Stimulated activated CD8-positive, alpha-beta memory T cell treated with anti-CD3 and anti-CD28 coated beads, Interleukin-15, amount 100 ng/mL, for 24 hours (primary cell): ENCODE results near the gene PHGDH.
"Not testable (repeated sequence)": the region's sequence is repeated elsewhere in the genome, so short reads cannot be mapped to it uniquely, and the experiment has no call there.

ENCODE experiments used
- DNase-seq: peaks from one replicate; pipeline ENCODE4 v3.0.0-alpha.2; 2020; ENCODE audit warnings: low read depth

PHGDH gene

DNA sequence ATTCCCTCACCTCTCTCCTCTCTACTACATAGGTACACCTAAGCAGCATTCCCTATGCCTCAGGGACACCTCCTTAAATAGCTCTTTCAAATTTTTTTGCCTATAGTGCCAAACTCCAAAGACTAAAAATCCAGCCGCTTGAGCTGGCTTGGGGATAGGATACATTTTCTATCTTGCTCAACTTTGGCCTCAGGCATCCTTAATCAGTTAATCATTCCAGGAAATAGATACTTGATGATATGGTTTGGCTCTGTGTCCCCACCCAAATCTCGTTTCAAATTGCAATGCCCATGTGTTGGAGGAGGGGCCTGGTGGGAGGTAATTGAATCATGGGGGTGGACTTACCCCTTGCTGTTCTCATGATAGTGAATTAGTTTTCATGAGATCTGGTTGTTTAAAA is 11.4 kb upstream of the PHGDH start:
- no peak for DNase-seq

DNA sequence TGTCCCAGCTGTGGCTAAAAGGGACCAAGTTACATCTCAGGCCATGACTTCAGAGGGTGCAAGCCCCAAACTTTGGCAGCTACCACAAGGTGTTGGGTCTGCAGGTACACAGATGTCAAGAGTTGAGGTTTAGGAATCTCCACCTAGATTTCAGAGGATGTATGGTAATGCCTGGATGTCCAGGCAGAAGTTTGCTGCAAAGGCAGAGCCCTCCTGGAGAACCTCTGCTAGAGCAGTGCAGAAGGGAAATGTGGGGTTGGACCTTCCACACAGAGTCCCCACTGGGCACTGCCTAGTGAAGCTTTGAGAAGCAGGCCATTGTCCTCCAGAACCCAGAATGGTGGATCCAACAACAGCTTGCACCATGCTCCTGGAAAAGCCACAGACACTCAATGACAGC is 10.1 kb upstream of the PHGDH start:
- no peak for DNase-seq

DNA sequence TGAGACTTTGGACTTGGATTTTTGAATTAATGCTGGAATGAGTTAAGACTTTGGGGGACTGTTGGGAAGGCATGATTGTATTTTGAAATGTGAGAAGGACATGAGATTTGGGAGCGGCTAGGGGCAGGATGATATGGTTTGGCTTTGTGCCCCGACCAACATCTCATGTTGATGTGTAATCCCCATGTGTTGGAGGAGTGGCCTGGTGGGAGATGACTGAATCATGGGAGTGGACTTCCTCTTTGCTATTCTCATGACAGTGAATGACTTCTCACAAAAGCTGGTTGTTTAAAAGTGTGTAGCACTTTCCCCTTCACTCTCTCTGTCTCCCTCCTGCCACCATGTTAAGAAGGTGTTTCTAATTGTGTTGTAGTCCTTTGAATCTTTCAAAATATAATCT is 9.3 kb upstream of the PHGDH start:
- DNase-seq = no peak

- DNase-seq = no peak
These were observed 7.9 kb upstream of the PHGDH start for GRCh38 chr1:119703666-119704450.

DNA sequence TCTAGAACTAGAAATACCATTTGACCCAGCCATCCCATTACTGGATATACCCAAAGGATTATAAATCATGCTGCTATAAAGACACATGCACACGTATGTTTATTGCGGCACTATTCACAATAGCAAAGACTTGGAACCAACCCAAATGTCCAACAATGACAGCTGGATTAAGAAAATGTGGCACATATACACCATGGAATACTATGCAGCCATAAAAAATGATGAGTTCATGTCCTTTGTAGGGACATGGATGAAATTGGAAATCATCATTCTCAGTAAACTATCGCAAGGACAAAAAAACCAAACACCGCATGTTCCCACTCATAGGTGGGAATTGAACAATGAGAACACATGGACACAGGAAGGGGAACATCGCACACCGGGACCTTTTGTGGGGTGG is 5.1 kb upstream of the PHGDH start:
- DNase-seq = not testable (repeated sequence)

- not testable (repeated sequence) for DNase-seq
These were observed 354 bp upstream of the PHGDH start for GRCh38 chr1:119711356-119711803.

- DNase-seq = peak; percentile 8
These were observed 756 bp downstream of the PHGDH start for GRCh38 chr1:119712342-119713038.

GRCh38 chr1:119713039-119713748 is 1.5 kb downstream of the PHGDH start:
- no peak for DNase-seq

DNA sequence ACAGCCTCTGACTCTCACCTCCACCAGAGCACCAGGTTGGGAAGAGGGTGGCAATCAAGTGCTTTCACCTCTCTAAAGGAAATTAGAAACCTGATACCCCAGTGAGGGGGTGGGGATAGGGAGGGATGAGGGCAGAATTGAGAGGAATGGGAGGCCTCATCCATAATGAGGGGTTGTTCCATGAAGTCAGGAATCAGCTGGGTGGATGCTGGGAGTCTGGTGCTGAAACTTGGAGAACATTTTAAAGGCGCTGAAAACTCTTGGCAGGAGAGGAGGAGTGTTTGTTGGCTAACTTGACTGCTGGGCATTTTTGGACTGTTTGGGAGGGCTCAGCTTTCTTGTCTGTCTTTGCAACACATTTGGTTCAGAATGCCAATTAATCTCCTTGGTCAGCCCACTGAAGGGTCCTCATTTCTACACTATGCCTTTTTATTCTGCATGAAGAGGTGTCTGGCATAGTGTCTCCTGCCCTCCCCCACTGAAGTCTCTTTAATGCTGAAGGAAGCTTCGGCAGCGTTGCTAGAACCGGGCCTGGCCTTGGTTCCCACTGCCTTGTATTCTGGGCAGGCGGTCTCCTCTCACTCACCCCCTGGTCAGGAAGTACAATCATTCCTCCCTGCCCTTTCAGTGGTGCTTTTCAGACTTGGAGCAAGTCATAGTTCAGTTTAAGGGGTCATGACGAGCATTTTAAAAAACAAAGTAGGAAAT is 2.2 kb downstream of the PHGDH start:
- no peak for DNase-seq

GRCh38 chr1:119714583-119714982 is 2.8 kb downstream of the PHGDH start:
- no peak for DNase-seq

- no peak for DNase-seq
These were observed 3.8 kb downstream of the PHGDH start for GRCh38 chr1:119715542-119715941.

- no peak for DNase-seq
These were observed 6.7 kb downstream of the PHGDH start for GRCh38 chr1:119718409-119718808.

GRCh38 chr1:119718972-119719371 is 7.2 kb downstream of the PHGDH start:
- no peak for DNase-seq

GRCh38 chr1:119720866-119721440 is 9.2 kb downstream of the PHGDH start:
- DNase-seq = no peak

- DNase-seq = no peak
These were observed 10.2 kb downstream of the PHGDH start for GRCh38 chr1:119721896-119722295.

GRCh38 chr1:119724611-119725218 is 13.0 kb downstream of the PHGDH start:
- no peak for DNase-seq

- no peak for DNase-seq
These were observed 13.9 kb downstream of the PHGDH start for GRCh38 chr1:119725626-119726025.

- no peak for DNase-seq
These were observed 16.3 kb downstream of the PHGDH start for GRCh38 chr1:119727991-119728390.

GRCh38 chr1:119729044-119729443 is 17.3 kb downstream of the PHGDH start:
- no peak for DNase-seq

DNA sequence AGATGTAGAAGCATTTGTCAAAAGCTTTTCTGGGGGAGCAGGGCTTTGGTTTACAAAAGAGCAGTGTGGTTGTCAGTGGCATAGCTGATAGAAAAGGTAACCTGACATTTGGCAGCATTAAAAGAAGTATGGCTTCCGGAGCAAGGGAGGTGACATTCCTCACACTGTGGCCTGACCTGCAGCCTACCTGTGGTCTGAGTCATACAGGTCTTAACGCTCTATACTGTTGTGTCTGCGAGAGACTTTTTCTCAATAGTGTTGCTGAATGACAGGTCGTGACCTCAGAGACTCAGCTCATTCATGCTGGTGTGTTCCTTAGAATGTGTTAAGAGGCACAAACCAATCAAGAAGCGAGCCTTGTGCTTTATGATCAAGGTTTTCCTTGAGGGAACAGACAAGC is 19.3 kb downstream of the PHGDH start:
- DNase-seq = no peak

GRCh38 chr1:119731741-119732430 is 20.2 kb downstream of the PHGDH start:
- DNase-seq = no peak
